Erythroblast (primary cell): ENCODE data around the gene ZNFX1.

Experiments used
- GATA1 ChIP-seq: IDR thresholded peaks from 2 replicates; pipeline ENCODE4 v1.6.1; 2011; ENCODE audit warnings: low read depth, mild to moderate bottlenecking, control low read depth, low read length, moderate library complexity
- POLR2A ChIP-seq: IDR thresholded peaks from 2 replicates; pipeline ENCODE4 v1.6.1; 2011; ENCODE audit warnings: mild to moderate bottlenecking, low read length

DNA sequence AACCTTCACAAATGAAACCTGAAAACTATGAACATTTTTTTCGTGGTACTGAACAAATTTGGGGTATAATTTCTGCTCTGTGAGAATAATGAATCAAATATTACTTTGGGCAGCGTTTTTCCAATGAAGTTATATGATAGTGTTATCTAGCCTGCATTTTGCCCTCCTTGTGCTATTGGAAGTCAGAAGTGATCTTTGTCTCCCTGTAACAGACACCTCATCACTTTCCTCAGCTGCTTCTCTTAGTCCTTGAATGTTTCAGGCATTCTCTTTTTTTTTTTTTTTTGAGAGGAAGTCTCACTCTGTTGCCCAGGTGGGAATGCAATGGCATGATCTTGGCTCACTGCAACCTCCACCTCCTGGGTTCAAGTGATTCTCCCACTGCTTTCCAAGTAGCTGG lies 48.5 kb downstream of the ZNFX1 start:
- TF ChIP-seq POLR2A (no peak), GATA1 (no peak)
